DND-41 (cell line): ENCODE data around the gene DNAAF2.

Experiments used
- CTCF ChIP-seq: IDR thresholded peaks from 2 replicates; pipeline ENCODE4 v1.5.1; 2012; ENCODE audit warnings: borderline replicate concordance, low read length, moderate library complexity, mild to moderate bottlenecking; ENCODE audit not compliant: poor library complexity, severe bottlenecking; ENCODE audit errors: extremely low read depth
- EZH2 ChIP-seq: IDR thresholded peaks from 3 replicates; pipeline ENCODE4 v1.6.1; 2012; ENCODE audit warnings: borderline replicate concordance, low read depth, mild to moderate bottlenecking, moderate library complexity, low read length, inconsistent platforms; ENCODE audit not compliant: severe bottlenecking

DNA sequence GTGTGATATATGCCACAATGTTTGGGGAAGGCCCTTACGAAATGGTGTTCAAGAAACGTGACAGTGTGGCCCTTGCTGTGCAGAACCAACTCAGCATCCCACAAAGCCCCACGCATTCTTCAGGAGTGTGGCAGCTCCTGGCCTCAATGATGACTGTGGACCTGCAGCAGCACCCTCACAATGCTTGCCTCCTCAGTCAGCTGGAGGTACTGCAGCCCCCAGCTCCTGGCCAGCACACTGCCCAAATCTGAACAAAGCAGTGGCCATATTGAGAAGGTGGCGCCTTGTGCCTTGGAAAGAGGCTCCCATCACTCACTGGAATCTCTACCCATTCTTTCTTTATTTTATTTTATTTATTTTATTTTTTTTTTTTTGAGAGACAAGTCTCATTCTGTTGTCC lies 42.6 kb upstream of the DNAAF2 start:
- TF ChIP-seq CTCF (peak; percentile 26), EZH2 (no peak)
